HS-27A (cell line): ENCODE results near the gene GPT2.

Source experiments
- DNase-seq: peaks from one replicate; pipeline ENCODE4 v3.0.0-alpha.2; 2012; ENCODE audit warnings: low read depth, missing footprints

GPT2 gene

DNA sequence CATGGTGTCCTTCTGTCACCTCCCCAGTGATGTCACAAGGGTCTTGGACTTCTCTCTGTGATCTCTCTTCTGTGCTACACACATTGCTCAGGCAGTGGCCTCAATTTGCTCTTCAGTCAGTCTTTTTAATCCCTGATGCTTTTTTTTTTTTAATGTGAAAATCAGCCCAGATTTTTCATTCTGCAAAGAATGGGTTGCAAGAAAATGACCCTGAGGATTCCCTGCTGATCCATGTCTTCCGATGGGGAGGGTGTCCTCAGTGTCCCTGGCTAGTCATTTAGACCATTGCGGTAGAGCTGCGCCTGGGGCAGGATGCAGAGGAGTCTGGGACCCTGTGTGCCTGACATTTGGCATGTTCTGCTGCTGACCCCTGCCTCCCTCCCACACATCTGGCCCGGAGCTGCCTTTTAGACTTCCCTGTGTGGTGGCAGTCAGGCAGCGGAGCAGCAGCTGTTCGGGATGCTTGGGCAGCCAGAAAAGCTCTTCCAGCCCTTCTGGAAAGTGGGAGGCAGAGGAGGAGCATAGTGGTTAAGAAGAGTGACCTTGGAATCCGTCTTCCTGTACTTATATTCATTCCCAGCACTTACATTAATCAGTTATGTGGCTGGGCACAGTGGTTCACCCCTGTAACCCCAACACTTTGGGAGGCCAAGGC lies 12.3 kb downstream of the GPT2 start:
- DNase-seq, result no peak

DNA sequence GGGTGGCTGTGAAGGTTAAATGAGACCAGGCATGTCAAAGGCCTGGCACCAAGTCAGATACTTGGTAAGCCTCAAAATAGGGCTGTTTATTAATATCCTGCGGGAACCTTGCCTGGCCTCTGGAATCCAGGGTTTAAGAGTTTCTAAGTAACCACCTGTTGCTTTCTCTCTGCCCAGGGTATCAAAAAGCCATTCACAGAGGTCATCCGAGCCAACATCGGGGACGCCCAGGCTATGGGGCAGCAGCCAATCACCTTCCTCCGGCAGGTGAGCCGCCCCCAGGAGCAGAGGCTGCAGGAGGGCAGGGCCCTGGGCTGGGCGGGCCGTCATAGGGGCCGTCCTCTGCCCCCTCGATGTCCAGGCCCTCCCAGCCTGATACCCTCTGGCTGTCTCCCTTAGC lies 13.3 kb downstream of the GPT2 start:
- no peak for DNase-seq

GRCh38 chr16:46898006-46898405 lies 13.8 kb downstream of the GPT2 start:
- no peak for DNase-seq

DNA sequence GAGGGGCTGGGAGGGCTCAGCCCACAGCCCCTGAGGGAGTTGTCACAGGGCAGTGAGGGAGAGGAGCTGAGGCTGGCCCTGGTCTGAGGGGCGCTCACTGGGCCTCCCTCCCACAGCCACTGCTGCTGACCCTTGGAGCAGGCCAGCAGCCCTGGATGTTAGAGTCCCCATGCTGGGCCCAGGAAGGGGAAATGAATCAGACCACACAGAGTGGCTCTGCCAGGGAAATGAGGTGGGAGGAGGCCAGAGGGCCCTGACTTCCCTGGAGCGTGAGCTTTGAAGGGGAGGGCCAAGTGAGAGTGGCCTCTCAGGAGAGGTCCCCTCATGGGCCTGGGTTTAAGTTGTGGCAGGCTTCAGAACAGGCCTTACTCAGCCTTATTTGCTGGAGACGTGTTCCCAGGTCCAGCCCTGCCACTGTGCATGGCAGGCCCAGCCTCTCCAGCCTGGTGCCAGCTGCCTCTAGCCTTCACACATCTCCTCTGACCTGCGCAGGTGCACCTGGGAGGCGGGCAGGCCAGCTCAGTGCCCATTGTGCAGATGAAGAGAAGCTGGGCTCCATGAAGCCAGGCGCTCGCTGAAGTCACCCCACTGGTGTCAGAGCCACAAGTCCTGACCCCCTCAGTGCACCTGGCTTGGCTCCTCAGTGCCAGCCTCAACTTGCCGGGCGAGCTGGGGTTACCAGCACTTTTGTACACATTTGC lies 15.4 kb downstream of the GPT2 start:
- DNase-seq, result no peak

- DNase-seq, result no peak
Measured at GRCh38 chr16:46900455-46901235, 16.5 kb downstream of the GPT2 start.

- no peak for DNase-seq
Measured at GRCh38 chr16:46901709-46902108, 17.5 kb downstream of the GPT2 start.

- DNase-seq, result no peak
Measured at GRCh38 chr16:46903255-46903905, 19.2 kb downstream of the GPT2 start.

- no peak for DNase-seq
Measured at GRCh38 chr16:46904471-46904870, 20.3 kb downstream of the GPT2 start.

DNA sequence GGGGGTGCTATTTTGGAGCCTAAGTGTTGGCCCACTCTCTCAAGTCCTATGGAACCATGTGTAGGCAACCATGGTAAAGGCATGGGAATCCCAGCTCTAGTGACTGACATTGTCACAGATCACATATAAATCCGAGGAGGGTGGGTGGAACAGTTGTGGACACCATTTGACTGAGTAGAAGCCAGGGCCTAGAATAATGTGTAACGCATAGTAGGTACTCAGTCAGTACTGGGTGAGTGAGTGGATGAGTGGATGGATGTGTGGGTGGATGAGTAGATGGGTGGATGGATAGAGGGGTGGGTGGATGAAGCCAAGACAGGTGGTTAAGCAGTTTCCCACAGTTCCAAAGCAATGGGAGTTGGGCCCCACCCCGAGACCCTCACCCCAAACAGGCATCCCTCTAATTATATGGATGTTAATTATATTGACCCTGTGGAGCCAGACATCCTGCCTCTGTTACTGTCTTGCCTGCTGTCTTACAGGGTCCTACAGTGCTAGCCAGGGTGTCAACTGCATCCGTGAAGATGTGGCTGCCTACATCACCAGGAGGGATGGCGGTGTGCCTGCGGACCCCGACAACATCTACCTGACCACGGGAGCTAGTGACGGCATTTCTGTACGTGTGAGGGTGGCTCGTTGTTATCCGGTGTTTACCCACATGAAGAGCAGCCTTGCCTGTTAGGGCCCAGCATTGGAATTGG lies 22.3 kb downstream of the GPT2 start:
- no peak for DNase-seq

DNA sequence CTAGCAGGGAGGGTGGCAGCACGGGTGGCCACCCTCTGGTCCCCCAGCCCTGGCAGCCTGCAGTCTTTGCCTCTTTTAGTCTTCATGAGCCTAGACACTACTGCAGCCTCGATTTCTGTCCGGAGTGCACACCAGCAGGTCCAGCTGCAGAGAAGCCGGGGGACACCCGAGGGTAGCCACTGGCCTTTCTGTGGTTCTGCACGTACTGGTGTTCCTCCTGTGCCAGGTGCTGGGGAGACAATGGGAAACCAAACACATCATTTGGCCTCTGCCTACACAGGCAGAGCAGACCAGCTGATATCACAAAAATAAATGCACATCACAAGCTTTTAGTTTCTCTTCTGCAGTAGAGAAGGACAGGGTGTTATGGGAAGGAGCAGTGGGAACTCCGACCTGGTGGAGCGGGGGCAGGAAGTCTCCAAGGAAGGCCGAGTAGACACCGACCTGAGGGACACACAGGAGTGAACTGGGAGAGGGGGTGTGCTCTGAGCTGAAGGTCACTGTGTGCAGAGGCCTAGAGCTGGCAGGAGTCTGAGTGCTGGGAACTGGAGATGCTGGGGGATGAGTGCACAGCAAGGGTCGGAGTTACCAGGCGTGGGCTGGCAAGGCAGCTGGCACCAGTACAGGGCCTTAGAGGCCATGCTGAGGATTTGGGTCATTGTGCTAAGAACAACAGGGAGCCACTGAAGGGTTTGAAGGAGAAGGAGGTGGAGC lies 23.1 kb downstream of the GPT2 start:
- no peak for DNase-seq

GRCh38 chr16:46908540-46909372 lies 24.6 kb downstream of the GPT2 start:
- peak; percentile 50 for DNase-seq

- DNase-seq, result no peak
Measured at GRCh38 chr16:46911038-46911437, 26.9 kb downstream of the GPT2 start.

- DNase-seq, result no peak
Measured at GRCh38 chr16:46911650-46912049, 27.5 kb downstream of the GPT2 start.

- no peak for DNase-seq
Measured at GRCh38 chr16:46914556-46915201, 30.5 kb downstream of the GPT2 start.

DNA sequence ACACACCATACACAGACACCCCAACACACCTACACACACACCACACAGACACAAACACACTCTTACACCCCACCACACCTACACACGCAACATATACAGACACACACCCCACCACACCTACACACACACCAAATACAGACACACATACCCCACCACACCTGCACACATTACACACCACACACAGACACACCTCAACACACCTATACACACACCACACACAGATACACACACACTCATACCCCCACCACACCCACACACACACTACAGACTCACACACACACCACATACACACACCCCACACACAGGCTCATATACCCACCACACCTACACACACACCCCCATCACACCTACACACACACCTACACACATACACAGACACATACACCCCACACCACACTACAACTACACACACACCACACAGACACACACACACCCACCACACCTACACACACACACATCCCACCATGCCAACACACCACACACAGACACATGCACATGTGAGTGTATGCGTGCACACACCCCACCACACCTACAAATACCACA lies 31.4 kb downstream of the GPT2 start:
- DNase-seq, result no peak

GRCh38 chr16:46916980-46917379 lies 32.8 kb downstream of the GPT2 start:
- no peak for DNase-seq

DNA sequence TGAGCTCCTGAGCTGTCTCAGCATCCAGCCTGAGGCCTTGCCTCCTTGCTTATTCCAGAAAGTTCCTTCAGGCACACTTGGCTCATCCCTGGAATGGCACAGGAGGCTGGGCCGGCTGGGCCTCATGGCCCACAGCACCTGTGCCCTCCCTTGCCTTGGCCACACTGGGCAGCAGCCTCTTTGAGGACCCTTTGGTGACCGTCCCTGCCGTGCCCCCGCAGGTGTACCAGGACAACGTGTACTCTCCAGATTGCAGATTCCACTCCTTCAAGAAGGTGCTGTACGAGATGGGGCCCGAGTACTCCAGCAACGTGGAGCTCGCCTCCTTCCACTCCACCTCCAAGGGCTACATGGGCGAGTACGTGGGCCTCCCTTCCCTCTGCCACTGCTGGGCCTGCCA lies 34.2 kb downstream of the GPT2 start:
- no peak for DNase-seq

DNA sequence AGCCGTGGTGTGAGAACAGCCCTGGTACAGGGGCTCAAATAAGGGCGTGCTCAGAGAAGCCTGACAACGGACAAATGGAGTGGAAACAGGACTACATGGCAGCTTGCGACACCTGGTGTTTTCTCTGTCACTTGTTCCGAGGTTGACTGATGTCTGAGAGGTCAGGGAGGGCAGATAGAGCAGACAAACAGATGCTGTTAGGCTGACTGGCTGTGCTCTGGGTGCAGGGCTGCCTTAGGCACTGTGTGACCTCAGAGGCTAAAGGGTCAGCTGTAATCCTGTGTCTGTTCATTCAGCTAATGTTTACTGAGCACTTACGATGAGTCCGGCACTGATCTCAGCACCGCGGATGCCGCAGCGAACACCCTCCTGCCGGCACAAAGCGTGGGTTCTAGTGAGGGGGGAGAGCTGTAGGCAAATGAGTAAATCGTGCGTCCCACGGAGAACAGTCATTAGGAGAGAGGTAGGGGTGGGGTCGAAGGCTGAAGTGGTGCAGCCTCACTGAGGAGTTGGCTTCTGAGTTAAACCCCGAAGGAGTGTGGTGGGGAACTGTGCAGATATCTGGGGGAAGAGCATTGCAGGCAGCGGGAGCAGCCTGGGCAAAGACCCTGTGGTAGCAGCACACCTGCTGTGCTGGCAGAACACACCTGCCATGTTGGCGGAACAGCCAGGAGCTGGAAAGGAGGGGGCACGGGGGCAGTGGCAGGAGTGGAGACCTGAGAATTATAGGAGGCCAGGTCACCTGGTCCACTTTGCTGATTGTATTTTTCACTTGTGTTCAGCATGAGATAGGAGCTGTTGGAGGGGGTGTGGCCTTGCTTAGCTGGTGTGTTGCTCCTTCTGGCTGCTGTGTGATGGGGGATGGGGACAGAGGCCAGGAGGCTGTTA lies 35.0 kb downstream of the GPT2 start:
- no peak for DNase-seq
